Suprapubic skin (tissue), 4 donors: Measurements from ENCODE around the gene MTMR12. TPM values are rescaled to one million over a fixed set of nuclear protein-coding genes. Genes with fewer than 3 reads are reported as not detected.

ENCODE experiments used
- DNase-seq, 2 donors: peaks; one replicate each; pipeline ENCODE4 v3.0.0-alpha.2; 2019; ENCODE audit warnings: low spot score in 2 of 2
- H3K27ac ChIP-seq: fragments of 200-600 bp; sonication (generic); one replicate; pipeline ENCODE4 v1.5.1; 2019
- H3K27me3 ChIP-seq: fragments of 200-600 bp; sonication (generic); one replicate; pipeline ENCODE4 v1.5.1; 2019
- H3K36me3 ChIP-seq: fragments of 200-600 bp; sonication (generic); one replicate; pipeline ENCODE4 v1.5.1; 2019
- H3K4me1 ChIP-seq: fragments of 200-600 bp; sonication (generic); one replicate; pipeline ENCODE4 v1.5.1; 2019
- H3K4me3 ChIP-seq: fragments of 200-600 bp; sonication (generic); one replicate; pipeline ENCODE4 v1.5.1; 2019; ENCODE audit warnings: mild to moderate bottlenecking
- H3K9me3 ChIP-seq: fragments of 200-600 bp; sonication (generic); one replicate; pipeline ENCODE4 v1.5.1; 2019
- CTCF ChIP-seq, 2 donors: fragments of 200-600 bp in 1 of 2; fragments of 450-650 bp in 1 of 2; sonication (generic) in 1 of 2; IDR thresholded peaks; one replicate each; pipeline ENCODE4 v1.5.1; 2016 to 2019; ENCODE audit warnings: antibody characterized with exemption in 2 of 2, mild to moderate bottlenecking in 1 of 2, moderate library complexity in 1 of 2
- EP300 ChIP-seq: sonication (generic); formaldehyde crosslinking; IDR thresholded peaks from one replicate; pipeline ENCODE4 v1.6.1; 2017; ENCODE audit warnings: antibody characterized with exemption
- POLR2A ChIP-seq, 2 donors: fragments of 450-650 bp; IDR thresholded peaks; one replicate each; pipeline ENCODE4 v1.6.1; 2017; ENCODE audit warnings: antibody characterized with exemption in 2 of 2, mild to moderate bottlenecking in 2 of 2, moderate library complexity in 2 of 2
- POLR2AphosphoS5 ChIP-seq, 3 donors: sonication (generic); formaldehyde crosslinking; IDR thresholded peaks; one replicate each; pipeline ENCODE4 v1.6.1; 2017; ENCODE audit warnings: antibody characterized with exemption in 3 of 3
- WGBS: methylation state at CpG from one replicate; pipeline ENCODE4 v1.1.5; 2018; 5-methylcytosine and 5-hydroxymethylcytosine counted together
- total RNA-seq, 4 donors: library from RNA; depleted of rRNA; stranded (reverse); fragments of >200 nt; gene quantifications; one replicate each; pipeline ENCODE4 v1.1.0, GENCODE V29; 2016

Gene MTMR12
- total RNA-seq, 4 donors from 2014 or later = 28.1 to 43.6 (median 40.6) TPM

- H3K4me1 ChIP-seq = no peaks in the 10 kb centered on the region
- 63% methylated on average over 2 of the region's 2 CpGs for WGBS
- no peak for DNase-seq
- peaks cover 8% of the 10 kb centered on the region for H3K9me3 ChIP-seq
- H3K27ac ChIP-seq = no peak overlapping the region
- TF ChIP-seq EP300 = no peak
- no peak for TF ChIP-seq CTCF (IDR thresholded peaks at IDR 0.05)
- no peak for TF ChIP-seq POLR2AphosphoS5 (IDR thresholded peaks at IDR 0.05)
- no peak for TF ChIP-seq POLR2A (IDR thresholded peaks at IDR 0.05)
- no peaks in the 10 kb centered on the region for H3K27me3 ChIP-seq
- H3K36me3 ChIP-seq = no peaks in the 10 kb centered on the region
- no peak overlapping the region for H3K4me3 ChIP-seq
These were observed 30.4 kb upstream of the MTMR12 start for GRCh38 chr5:32343058-32343672.

GRCh38 chr5:32342656-32343055 lies 29.9 kb upstream of the MTMR12 start:
- no peak overlapping the region for H3K27ac ChIP-seq
- no peak for DNase-seq
- H3K27me3 ChIP-seq = no peaks in the 10 kb centered on the region
- 45% methylated on average over 4 of the region's 4 CpGs for WGBS
- no peaks in the 10 kb centered on the region for H3K36me3 ChIP-seq
- no peaks in the 10 kb centered on the region for H3K4me1 ChIP-seq
- no peak overlapping the region for H3K4me3 ChIP-seq
- TF ChIP-seq EP300 = no peak
- TF ChIP-seq POLR2AphosphoS5 (IDR thresholded peaks at IDR 0.05) = no peak
- TF ChIP-seq CTCF (IDR thresholded peaks at IDR 0.05) = no peak
- no peak for TF ChIP-seq POLR2A (IDR thresholded peaks at IDR 0.05)
- peaks cover 8% of the 10 kb centered on the region for H3K9me3 ChIP-seq

DNA sequence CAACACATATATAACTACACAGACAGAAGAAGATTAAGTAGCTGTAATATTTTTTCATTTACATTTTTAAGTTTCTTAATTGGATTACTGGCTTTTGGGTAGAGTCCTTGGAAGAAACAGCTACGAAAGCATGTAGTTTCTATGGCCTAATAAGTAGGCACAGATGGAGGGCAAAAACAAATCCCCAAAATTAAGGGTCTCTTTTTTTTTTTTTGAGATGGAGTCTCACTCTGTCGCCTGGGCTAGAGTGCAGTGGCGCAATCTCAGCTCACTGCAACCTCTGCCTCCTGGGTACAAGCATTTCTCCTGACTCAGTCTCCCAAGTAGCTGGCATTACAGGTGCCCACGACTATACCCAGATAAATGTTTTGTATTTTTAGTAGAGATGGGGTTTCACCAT lies 27.1 kb upstream of the MTMR12 start:
- Histone ChIP-seq H3K4me1 (no peaks in the 10 kb centered on the region), H3K36me3 (no peaks in the 10 kb centered on the region), H3K27me3 (no peaks in the 10 kb centered on the region), H3K4me3 (no peak overlapping the region), H3K27ac (no peak overlapping the region), H3K9me3 (peaks cover 8% of the 10 kb centered on the region)
- 71% methylated on average over 4 of the region's 4 CpGs for WGBS
- no peak for TF ChIP-seq CTCF (IDR thresholded peaks at IDR 0.05)
- TF ChIP-seq POLR2AphosphoS5 (IDR thresholded peaks at IDR 0.05) = no peak
- no peak for TF ChIP-seq POLR2A (IDR thresholded peaks at IDR 0.05)
- TF ChIP-seq EP300 = no peak
- no peak for DNase-seq

DNA sequence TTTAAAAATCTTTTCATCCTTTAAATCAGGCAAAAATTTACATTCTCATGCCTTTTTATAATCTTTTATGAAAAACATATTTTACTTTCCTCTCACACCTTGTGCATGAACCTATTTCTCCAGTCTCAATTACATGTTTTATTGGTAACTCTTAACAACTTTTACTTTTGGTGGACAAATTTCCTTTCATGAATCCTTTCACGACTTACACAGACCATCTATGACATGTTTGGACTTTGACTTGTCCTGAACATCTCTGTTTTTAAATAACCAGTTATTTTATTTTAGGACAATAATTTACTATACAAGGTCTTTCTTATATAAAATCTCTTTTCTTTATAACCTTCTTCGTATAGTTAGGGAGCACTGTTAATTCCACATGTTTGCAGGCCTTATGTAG lies 26.5 kb upstream of the MTMR12 start:
- no peak for DNase-seq
- H3K9me3 ChIP-seq = peaks cover 8% of the 10 kb centered on the region
- TF ChIP-seq POLR2A (IDR thresholded peaks at IDR 0.05) (no peak), CTCF (IDR thresholded peaks at IDR 0.05) (no peak), POLR2AphosphoS5 (IDR thresholded peaks at IDR 0.05) (no peak), EP300 (no peak)
- 83% methylated on average over 2 of the region's 2 CpGs for WGBS
- no peaks in the 10 kb centered on the region for H3K4me1 ChIP-seq
- H3K27me3 ChIP-seq = no peaks in the 10 kb centered on the region
- H3K4me3 ChIP-seq = no peak overlapping the region
- no peak overlapping the region for H3K27ac ChIP-seq
- no peaks in the 10 kb centered on the region for H3K36me3 ChIP-seq

GRCh38 chr5:32332966-32333365 lies 20.2 kb upstream of the MTMR12 start:
- H3K4me3 ChIP-seq = no peak overlapping the region
- no peaks in the 10 kb centered on the region for H3K36me3 ChIP-seq
- H3K27ac ChIP-seq = peak overlapping the region; percentile 45
- WGBS = 89% methylated on average over 10 of the region's 10 CpGs
- H3K27me3 ChIP-seq = no peaks in the 10 kb centered on the region
- peaks cover 27% of the 10 kb centered on the region for H3K4me1 ChIP-seq
- DNase-seq = no peak
- H3K9me3 ChIP-seq = no peaks in the 10 kb centered on the region
- TF ChIP-seq EP300 (no peak), POLR2AphosphoS5 (IDR thresholded peaks at IDR 0.05) (no peak)

DNA sequence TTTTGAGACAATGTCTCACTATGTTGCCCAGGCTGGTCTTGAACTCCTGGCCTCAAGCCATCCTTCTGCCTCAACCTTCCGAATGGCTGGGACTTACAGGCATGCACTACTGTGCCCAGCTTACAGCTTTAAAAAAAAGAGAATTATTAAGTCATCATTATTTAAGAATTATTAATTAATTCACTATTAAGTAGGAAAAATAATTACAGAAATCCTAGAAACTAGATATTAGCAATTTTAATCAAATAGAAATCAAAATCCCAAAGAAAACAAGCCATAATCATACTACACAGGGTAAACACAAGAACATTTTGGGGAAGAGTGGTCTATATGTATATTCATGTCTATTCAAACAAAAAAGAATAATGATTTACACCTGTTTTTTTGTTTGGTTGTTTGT lies 19.6 kb upstream of the MTMR12 start:
- no peak for DNase-seq
- H3K9me3 ChIP-seq = no peaks in the 10 kb centered on the region
- TF ChIP-seq CTCF (IDR thresholded peaks at IDR 0.05) (no peak), POLR2AphosphoS5 (IDR thresholded peaks at IDR 0.05) (no peak), EP300 (no peak), POLR2A (IDR thresholded peaks at IDR 0.05) (no peak)
- H3K4me3 ChIP-seq = no peak overlapping the region
- H3K4me1 ChIP-seq = peaks cover 27% of the 10 kb centered on the region
- 85% methylated on average over 1 of the region's 1 CpG for WGBS
- no peaks in the 10 kb centered on the region for H3K27me3 ChIP-seq
- no peaks in the 10 kb centered on the region for H3K36me3 ChIP-seq
- H3K27ac ChIP-seq = peak overlapping the region; percentile 87
